Measurements from ENCODE around the gene ERVFRD-1.

Gene ERVFRD-1, protein sequence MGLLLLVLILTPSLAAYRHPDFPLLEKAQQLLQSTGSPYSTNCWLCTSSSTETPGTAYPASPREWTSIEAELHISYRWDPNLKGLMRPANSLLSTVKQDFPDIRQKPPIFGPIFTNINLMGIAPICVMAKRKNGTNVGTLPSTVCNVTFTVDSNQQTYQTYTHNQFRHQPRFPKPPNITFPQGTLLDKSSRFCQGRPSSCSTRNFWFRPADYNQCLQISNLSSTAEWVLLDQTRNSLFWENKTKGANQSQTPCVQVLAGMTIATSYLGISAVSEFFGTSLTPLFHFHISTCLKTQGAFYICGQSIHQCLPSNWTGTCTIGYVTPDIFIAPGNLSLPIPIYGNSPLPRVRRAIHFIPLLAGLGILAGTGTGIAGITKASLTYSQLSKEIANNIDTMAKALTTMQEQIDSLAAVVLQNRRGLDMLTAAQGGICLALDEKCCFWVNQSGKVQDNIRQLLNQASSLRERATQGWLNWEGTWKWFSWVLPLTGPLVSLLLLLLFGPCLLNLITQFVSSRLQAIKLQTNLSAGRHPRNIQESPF

GRCh38 chr6:11110921-11111768, at the start of gene ERVFRD-1:
Gene ERVFRD-1, minus strand, starts transcription at chr6:11111725. Its CDS starts 6,415 bp downstream, at chr6:11105310.
- no peak within 1 kb of the TSS for H3K4me3 Mint-ChIP-seq
- H3K4me1 Mint-ChIP-seq = peaks cover 30% of the 10 kb centered on the region
- no peak within 1 kb of the TSS for H3K27ac Mint-ChIP-seq
- no peak for ATAC-seq
- peaks cover 16% of the 10 kb centered on the region for H3K36me3 Mint-ChIP-seq
- H3K9me3 Mint-ChIP-seq = no peaks in the 10 kb centered on the region
- no peaks in the 10 kb centered on the region for H3K27me3 Mint-ChIP-seq

- H3K4me3 Mint-ChIP-seq = no peak overlapping the region
- no peaks in the 10 kb centered on the region for H3K27me3 Mint-ChIP-seq
- H3K4me1 Mint-ChIP-seq = no peaks in the 10 kb centered on the region
- no peaks in the 10 kb centered on the region for H3K9me3 Mint-ChIP-seq
- H3K36me3 Mint-ChIP-seq = no peaks in the 10 kb centered on the region
- H3K27ac Mint-ChIP-seq = no peak overlapping the region
- ATAC-seq = no peak
Measured at GRCh38 chr6:11160199-11160598, 48.7 kb upstream of the ERVFRD-1 start.

GRCh38 chr6:11155589-11155988, 44.1 kb upstream of the ERVFRD-1 start:
- no peak overlapping the region for H3K27ac Mint-ChIP-seq

GRCh38 chr6:11153447-11153846, 41.9 kb upstream of the ERVFRD-1 start:
- no peaks in the 10 kb centered on the region for H3K36me3 Mint-ChIP-seq
- peaks cover 8% of the 10 kb centered on the region for H3K4me1 Mint-ChIP-seq
- no peak for ATAC-seq
- peak overlapping the region; percentile 79 for H3K4me3 Mint-ChIP-seq
- H3K27ac Mint-ChIP-seq = peak overlapping the region; percentile 36
- H3K27me3 Mint-ChIP-seq = no peaks in the 10 kb centered on the region
- no peaks in the 10 kb centered on the region for H3K9me3 Mint-ChIP-seq

More at GRCh38 chr6:11155589-11155988, 44.1 kb upstream of the ERVFRD-1 start:
- H3K4me3 Mint-ChIP-seq = no peak overlapping the region
- H3K36me3 Mint-ChIP-seq = no peaks in the 10 kb centered on the region
- no peaks in the 10 kb centered on the region for H3K9me3 Mint-ChIP-seq
- peaks cover 8% of the 10 kb centered on the region for H3K4me1 Mint-ChIP-seq
- no peak for ATAC-seq
- H3K27me3 Mint-ChIP-seq = no peaks in the 10 kb centered on the region

GRCh38 chr6:11152581-11152980, 41.1 kb upstream of the ERVFRD-1 start:
- H3K9me3 Mint-ChIP-seq = no peaks in the 10 kb centered on the region
- no peak overlapping the region for H3K27ac Mint-ChIP-seq
- no peaks in the 10 kb centered on the region for H3K36me3 Mint-ChIP-seq
- peaks cover 8% of the 10 kb centered on the region for H3K4me1 Mint-ChIP-seq
- ATAC-seq = no peak
- H3K4me3 Mint-ChIP-seq = no peak overlapping the region
- H3K27me3 Mint-ChIP-seq = no peaks in the 10 kb centered on the region

DNA sequence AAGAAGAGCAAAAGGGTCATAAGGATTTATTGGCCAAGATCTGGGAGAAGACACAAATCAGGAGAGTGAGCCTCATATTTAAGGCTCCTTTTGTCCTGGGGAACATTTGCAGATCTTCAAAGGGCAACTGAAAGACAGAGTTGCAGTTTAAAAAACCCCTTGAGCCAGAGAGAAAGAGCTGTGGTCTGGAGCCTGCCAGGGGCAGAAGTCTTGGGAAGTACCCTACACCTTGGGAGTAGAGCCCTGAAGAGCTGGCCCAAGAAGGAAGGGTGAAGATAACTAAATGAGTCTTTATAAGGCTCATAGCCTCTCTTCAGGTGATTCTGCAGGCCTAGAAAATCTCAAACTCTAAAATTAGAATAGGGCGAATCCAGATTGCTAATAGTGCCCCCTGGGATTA, 40.0 kb upstream of the ERVFRD-1 start:
- ATAC-seq = no peak

GRCh38 chr6:11149551-11149950, 38.0 kb upstream of the ERVFRD-1 start:
- no peak for ATAC-seq
- Mint-ChIP-seq H3K9me3 (no peaks in the 10 kb centered on the region), H3K36me3 (no peaks in the 10 kb centered on the region), H3K4me3 (no peak overlapping the region), H3K27me3 (no peaks in the 10 kb centered on the region), H3K27ac (no peak overlapping the region), H3K4me1 (peaks cover 10% of the 10 kb centered on the region)

More for the DNA sequence above, 40.0 kb upstream of the ERVFRD-1 start:
- Mint-ChIP-seq H3K27ac (no peak overlapping the region), H3K27me3 (no peaks in the 10 kb centered on the region), H3K9me3 (no peaks in the 10 kb centered on the region), H3K4me1 (peaks cover 8% of the 10 kb centered on the region), H3K36me3 (no peaks in the 10 kb centered on the region), H3K4me3 (no peak overlapping the region)

DNA sequence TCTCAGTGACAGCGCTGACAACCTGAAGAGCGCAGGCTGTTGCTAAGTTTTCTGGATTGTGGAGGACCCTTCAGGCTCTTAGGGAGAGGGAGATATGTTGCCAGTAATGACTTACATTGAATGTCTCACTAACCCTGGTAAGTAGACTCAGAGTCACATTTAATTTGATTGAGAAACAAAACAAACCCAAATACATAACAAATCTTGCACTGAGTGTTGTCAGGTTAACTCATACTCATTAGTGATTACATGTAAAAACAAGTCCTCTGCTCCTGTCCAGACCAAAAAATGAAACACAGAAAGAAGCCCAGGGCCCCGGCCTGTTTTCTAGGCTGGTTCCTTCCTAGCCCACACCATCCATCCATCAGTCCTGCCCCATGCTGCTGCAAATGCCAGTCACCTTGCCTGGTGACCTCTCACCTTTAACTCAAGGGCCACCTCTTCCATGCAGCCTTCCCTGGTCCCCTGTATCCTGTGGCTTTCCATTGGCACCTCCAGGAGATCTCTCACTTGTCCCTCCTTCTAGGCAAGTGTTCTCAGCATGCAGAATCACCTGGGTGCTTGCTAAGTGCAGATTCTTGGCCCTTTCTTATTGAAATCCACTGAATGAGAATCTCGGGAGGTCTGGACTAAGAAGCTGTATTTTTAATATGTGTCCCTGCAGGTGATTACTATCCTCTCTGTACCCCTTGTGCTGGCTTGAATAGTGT, 34.7 kb upstream of the ERVFRD-1 start:
- H3K27me3 Mint-ChIP-seq = no peaks in the 10 kb centered on the region
- ATAC-seq = no peak
- peaks cover 6% of the 10 kb centered on the region for H3K4me1 Mint-ChIP-seq
- H3K36me3 Mint-ChIP-seq = no peaks in the 10 kb centered on the region
- no peak overlapping the region for H3K4me3 Mint-ChIP-seq
- H3K27ac Mint-ChIP-seq = no peak overlapping the region
- H3K9me3 Mint-ChIP-seq = no peaks in the 10 kb centered on the region

DNA sequence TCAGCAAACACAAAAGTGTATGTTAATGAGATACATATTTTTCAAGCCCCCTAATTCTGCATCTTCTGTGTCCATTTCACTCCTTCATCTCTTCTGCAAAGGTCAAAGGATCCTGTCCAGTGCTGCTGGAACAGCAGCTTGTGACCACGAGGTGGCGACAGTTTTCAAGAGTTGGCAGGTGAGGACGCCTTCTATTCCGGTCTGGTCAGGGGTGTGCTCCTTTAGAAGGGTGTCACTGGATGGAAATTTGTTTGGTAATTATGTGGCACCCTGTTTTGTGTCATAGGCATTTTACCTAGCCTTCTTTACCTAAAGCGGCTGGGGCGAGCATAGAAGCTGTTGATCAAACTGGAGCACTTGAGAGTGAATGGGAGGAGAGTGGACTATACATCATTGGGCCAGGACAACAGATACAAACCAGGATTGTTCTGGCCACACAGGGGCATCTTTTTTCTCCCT, 32.9 kb upstream of the ERVFRD-1 start:
- Mint-ChIP-seq H3K9me3 (no peaks in the 10 kb centered on the region), H3K4me3 (no peak overlapping the region), H3K27ac (no peak overlapping the region), H3K4me1 (peaks cover 18% of the 10 kb centered on the region), H3K36me3 (no peaks in the 10 kb centered on the region), H3K27me3 (no peaks in the 10 kb centered on the region)
- ATAC-seq = peak; percentile 85

DNA sequence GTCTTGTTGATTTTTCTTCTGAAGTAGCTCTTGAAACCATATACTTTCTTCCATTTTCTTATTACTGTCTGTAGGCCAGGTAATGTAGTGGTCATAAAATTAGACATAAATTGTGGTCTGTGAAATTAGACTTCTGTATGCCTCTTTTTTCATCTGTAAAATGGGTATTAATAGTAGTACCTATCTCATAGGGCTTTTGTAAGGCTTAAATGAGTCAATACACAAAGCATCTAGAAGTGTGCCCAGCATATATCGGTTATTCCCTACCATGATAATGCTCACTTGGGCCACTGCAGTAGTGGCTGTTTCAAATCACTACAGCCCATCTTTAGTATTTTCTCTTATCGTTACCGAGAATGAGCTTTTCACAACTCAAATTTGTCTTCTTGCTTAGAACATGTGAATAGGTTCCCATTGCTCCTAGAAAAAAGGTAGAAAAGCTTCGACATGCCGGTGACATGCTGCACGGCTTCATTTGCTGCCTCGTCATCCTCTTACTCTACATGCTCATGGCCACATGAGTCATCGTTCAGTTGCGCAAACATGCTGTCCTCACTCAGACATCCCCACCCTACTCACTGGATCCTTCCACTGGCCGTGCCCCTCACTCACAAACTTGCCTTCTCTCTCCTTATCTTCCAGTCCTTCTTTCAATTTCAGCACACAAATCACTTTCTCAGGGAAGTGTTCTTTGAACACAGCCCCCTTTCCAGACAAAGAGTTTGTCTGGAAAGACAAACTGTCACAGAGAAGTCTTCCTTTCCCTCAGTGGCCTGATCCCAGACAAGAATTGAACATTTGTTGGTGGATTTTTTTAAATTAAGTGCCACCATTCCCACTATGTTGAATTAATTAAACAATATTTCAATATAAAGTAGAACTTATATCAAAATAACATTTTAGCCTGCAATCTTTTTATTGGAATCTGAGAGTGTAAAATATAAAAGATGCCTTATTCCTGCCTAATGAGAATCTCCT, 32.2 kb upstream of the ERVFRD-1 start:
- no peak for ATAC-seq
- H3K4me3 Mint-ChIP-seq = no peak overlapping the region

GRCh38 chr6:11142296-11143027, 30.9 kb upstream of the ERVFRD-1 start:
- H3K9me3 Mint-ChIP-seq = no peaks in the 10 kb centered on the region

More for the DNA sequence above, 32.2 kb upstream of the ERVFRD-1 start:
- H3K4me1 Mint-ChIP-seq = peaks cover 24% of the 10 kb centered on the region
- no peaks in the 10 kb centered on the region for H3K36me3 Mint-ChIP-seq
- no peaks in the 10 kb centered on the region for H3K9me3 Mint-ChIP-seq
- no peak overlapping the region for H3K27ac Mint-ChIP-seq
- no peaks in the 10 kb centered on the region for H3K27me3 Mint-ChIP-seq

GRCh38 chr6:11141295-11141694, 29.8 kb upstream of the ERVFRD-1 start:
- Mint-ChIP-seq H3K27me3 (no peaks in the 10 kb centered on the region), H3K4me1 (peaks cover 24% of the 10 kb centered on the region), H3K36me3 (no peaks in the 10 kb centered on the region), H3K27ac (no peak overlapping the region), H3K4me3 (no peak overlapping the region), H3K9me3 (no peaks in the 10 kb centered on the region)
- ATAC-seq = no peak

More at GRCh38 chr6:11142296-11143027, 30.9 kb upstream of the ERVFRD-1 start:
- H3K36me3 Mint-ChIP-seq = no peaks in the 10 kb centered on the region
- H3K4me3 Mint-ChIP-seq = no peak overlapping the region
- no peaks in the 10 kb centered on the region for H3K27me3 Mint-ChIP-seq
- no peak overlapping the region for H3K27ac Mint-ChIP-seq
- no peak for ATAC-seq
- peaks cover 24% of the 10 kb centered on the region for H3K4me1 Mint-ChIP-seq

- Mint-ChIP-seq H3K4me3 (no peak overlapping the region), H3K9me3 (no peaks in the 10 kb centered on the region), H3K27me3 (no peaks in the 10 kb centered on the region), H3K36me3 (peaks cover 7% of the 10 kb centered on the region), H3K4me1 (peaks cover 24% of the 10 kb centered on the region), H3K27ac (peak overlapping the region; percentile 60)
- ATAC-seq = no peak
Measured at GRCh38 chr6:11140056-11140455, 28.5 kb upstream of the ERVFRD-1 start.

Data from stimulated activated memory B cell treated with anti-CD40 and anti-IgM and Interleukin-4, amounts not matched to agents 10 μg/mL and 1 μg/mL and 100 μg/mL, for 72 hours (primary cell).